Keratinocyte (primary cell): ENCODE data around the gene RET. TPM values are rescaled to one million over a fixed set of nuclear protein-coding genes. Genes with fewer than 3 reads are reported as not detected.

Experiments
- DNase-seq: peaks from one replicate; pipeline ENCODE4 v3.0.0-alpha.2; 2011; ENCODE audit warnings: low read depth, missing footprints, low spot score
- FAIRE-seq: peaks from 2 replicates; lab custom pipeline; 2011; peaks lifted over from hg19 to GRCh38; lab: Jason Lieb, UNC
- H2AFZ ChIP-seq: 2 replicates; pipeline ENCODE4 v1.6.0; 2012; ENCODE audit warnings: low read length, control low read depth, inconsistent platforms; ENCODE audit not compliant: control insufficient read depth
- H3K27ac ChIP-seq: 2 replicates; pipeline ENCODE4 v1.5.1; 2011; ENCODE audit warnings: low read length; ENCODE audit not compliant: control insufficient read depth, insufficient read depth
- H3K27me3 ChIP-seq: 3 replicates; pipeline ENCODE4 v1.6.0; 2011; ENCODE audit warnings: low read length; ENCODE audit not compliant: control insufficient read depth, insufficient read depth; ENCODE audit errors: extremely low read depth
- H3K36me3 ChIP-seq, 2 experiments: 2 replicates in 1 of 2; 3 replicates in 1 of 2; pipeline ENCODE4 v1.5.1; 2011; ENCODE audit warnings: low read length in 2 of 2, mild to moderate bottlenecking in 1 of 2; ENCODE audit not compliant: control insufficient read depth in 2 of 2, insufficient read depth in 2 of 2; ENCODE audit errors: extremely low read depth in 1 of 2
- H3K4me1 ChIP-seq: 3 replicates; pipeline ENCODE4 v1.5.1; 2011; ENCODE audit warnings: low read length; ENCODE audit not compliant: control insufficient read depth, insufficient read depth; ENCODE audit errors: extremely low read depth
- H3K4me2 ChIP-seq: 3 replicates; pipeline ENCODE4 v1.6.0; 2011; ENCODE audit warnings: low read depth, low read length; ENCODE audit not compliant: control insufficient read depth, insufficient read depth; ENCODE audit errors: extremely low read depth
- H3K4me3 ChIP-seq, 3 experiments: fragments of 200-600 bp in 1 of 3; sonication (generic) in 1 of 3; 2 replicates in 2 of 3; 3 replicates in 1 of 3; pipeline ENCODE4 v1.5.1; 2011 to 2016; ENCODE audit warnings: low read length in 3 of 3, mild to moderate bottlenecking in 3 of 3, control low read depth in 2 of 3, inconsistent platforms in 1 of 3, low read depth in 1 of 3, mixed read lengths in 1 of 3, mixed run types in 1 of 3, moderate library complexity in 1 of 3; ENCODE audit not compliant: control insufficient read depth in 2 of 3, insufficient read depth in 2 of 3; ENCODE audit errors: extremely low read depth in 1 of 3
- H3K79me2 ChIP-seq: 2 replicates; pipeline ENCODE4 v1.6.0; 2012; ENCODE audit warnings: low read length; ENCODE audit not compliant: control insufficient read depth, insufficient read depth
- H3K9ac ChIP-seq: 3 replicates; pipeline ENCODE4 v1.6.0; 2011; ENCODE audit warnings: low read length; ENCODE audit not compliant: control insufficient read depth, insufficient read depth; ENCODE audit errors: extremely low read depth
- H3K9me1 ChIP-seq: 3 replicates; pipeline ENCODE4 v1.6.0; 2011; ENCODE audit warnings: low read length; ENCODE audit not compliant: control insufficient read depth, insufficient read depth; ENCODE audit errors: extremely low read depth
- H3K9me3 ChIP-seq: 2 replicates; pipeline ENCODE4 v1.5.1; 2012; ENCODE audit warnings: low read depth, low read length; ENCODE audit not compliant: control insufficient read depth
- H4K20me1 ChIP-seq: 3 replicates; pipeline ENCODE4 v1.6.0; 2011; ENCODE audit warnings: low read length; ENCODE audit not compliant: control insufficient read depth, insufficient read depth; ENCODE audit errors: extremely low read depth
- CTCF ChIP-seq, 3 experiments: IDR thresholded peaks in 1 of 3; conservative IDR thresholded peaks in 1 of 3; optimal IDR thresholded peaks in 1 of 3; 2 replicates in 2 of 3; 3 replicates in 1 of 3; pipeline versions ENCODE3 to v1.5.1; 2011; ENCODE audit warnings: low read length in 3 of 3, mild to moderate bottlenecking in 3 of 3, moderate library complexity in 2 of 3, control low read depth in 1 of 3, inconsistent platforms in 1 of 3; ENCODE audit not compliant: insufficient read depth in 2 of 3; ENCODE audit errors: extremely low read depth in 1 of 3
- EZH2 ChIP-seq: IDR thresholded peaks from one replicate; pipeline ENCODE4 v1.6.1; 2012; ENCODE audit warnings: inconsistent platforms, mild to moderate bottlenecking, low read length, moderate library complexity
- dilution Hi-C: fragments of 300-500 bp; cut with MboI; formaldehyde crosslinking; loops from one replicate; pipeline ENCODE4 v1.7.0; 2020; ENCODE audit warnings: low sequenced_read_pairs; ENCODE audit not compliant: extremely low pct_ligation_motif_present
- polyA plus RNA-seq, 5 experiments: library from polyadenylated mRNA; depleted of rRNA in 3 of 5; stranded (reverse) in 3 of 5; stranded (forward) in 1 of 5; unstranded in 1 of 5; fragments of >200 nt; gene quantifications; 1 replicate in 1 of 5; 2 replicates in 3 of 5; 3 replicates in 1 of 5; pipeline versions ENCODE4 v1.2.1 to v1.2.3, GENCODE V29; 2011 to 2012; ENCODE audit warnings: missing spikeins in 2 of 5, low read depth in 1 of 5, low replicate concordance in 1 of 5

The RET gene
- polyA plus RNA-seq, 1 donor (not counting 4 experiments of a cell fraction or from before 2014, with no cell fraction given): 0.21 TPM

- Histone ChIP-seq H2AFZ (no peak overlapping the region), H3K9me1 (no peaks in the 10 kb centered on the region), H3K27ac (no peak overlapping the region), H3K4me3 (no peak overlapping the region), H3K4me1 (no peaks in the 10 kb centered on the region), H3K9ac (no peak overlapping the region), H4K20me1 (no peaks in the 10 kb centered on the region), H3K27me3 (peaks cover 40% of the 10 kb centered on the region), H3K79me2 (no peaks in the 10 kb centered on the region), H3K4me2 (no peak overlapping the region), H3K36me3 (no peaks in the 10 kb centered on the region), H3K9me3 (no peaks in the 10 kb centered on the region)
- FAIRE-seq (no peak), DNase-seq (no peak)
- dilution Hi-C loops: no loop called here
- TF ChIP-seq CTCF (optimal IDR thresholded peaks at IDR 0.05 in 1 of 3, IDR thresholded peaks at IDR 0.05 in 1 of 3, conservative IDR thresholded peaks at IDR 0.05 in 1 of 3; ENCODE audit: extremely low read depth in 1 of 3, insufficient read depth in 2 of 3, low read length in 3 of 3) (no peak), EZH2 (no peak)
Measured at GRCh38 chr10:43079856-43080255, 3.0 kb downstream of the RET start.

- no peak overlapping the region for H3K27ac ChIP-seq
- no peak for FAIRE-seq
- TF ChIP-seq EZH2 (no peak), CTCF (optimal IDR thresholded peaks at IDR 0.05 in 1 of 3, IDR thresholded peaks at IDR 0.05 in 1 of 3, conservative IDR thresholded peaks at IDR 0.05 in 1 of 3; ENCODE audit: extremely low read depth in 1 of 3, insufficient read depth in 2 of 3, low read length in 3 of 3) (no peak)
- H3K79me2 ChIP-seq: no peaks in the 10 kb centered on the region
- no peaks in the 10 kb centered on the region for H3K9me3 ChIP-seq
- dilution Hi-C loops: no loop called here
- no peak overlapping the region for H3K4me3 ChIP-seq
- no peaks in the 10 kb centered on the region for H4K20me1 ChIP-seq
- peaks cover 33% of the 10 kb centered on the region for H3K27me3 ChIP-seq
- no peak overlapping the region for H2AFZ ChIP-seq
- no peak overlapping the region for H3K9ac ChIP-seq
- no peaks in the 10 kb centered on the region for H3K36me3 ChIP-seq
- H3K4me2 ChIP-seq: no peak overlapping the region
- no peaks in the 10 kb centered on the region for H3K9me1 ChIP-seq
- no peak for DNase-seq
- H3K4me1 ChIP-seq: no peaks in the 10 kb centered on the region
Measured at GRCh38 chr10:43082087-43082486, 5.2 kb downstream of the RET start.
